ENCODE data around the gene SMAD9.
A peak's percentile ranks its signal among the peaks of the same experiment; 100 is the strongest.

The SMAD9 gene

GRCh38 chr13:36920616-36921185, 663 bp upstream of the SMAD9 start:
- Histone ChIP-seq H3K27ac (ENCODE audit: low read length) (no peak overlapping the region), H3K36me3 (ENCODE audit: insufficient read depth, low read depth, low read length) (no peaks in the 10 kb centered on the region), H3K9ac (ENCODE audit: low read depth, low read length) (peak overlapping the region; percentile 64; the same call in 1 of the 2 replicates), H3K4me1 (ENCODE audit: insufficient read depth, low read length) (no peaks in the 10 kb centered on the region), H3K4me3 (ENCODE audit: low read length) (peak overlapping the region; percentile 58; the same call in 1 of the 2 replicates), H3K27me3 (ENCODE audit: insufficient read depth, low read length) (peaks cover 57% of the 10 kb centered on the region), H3K9me3 (ENCODE audit: insufficient read depth, low read depth, low read length) (no peaks in the 10 kb centered on the region)

GRCh38 chr13:36919171-36919832, 736 bp downstream of the SMAD9 start:
- Histone ChIP-seq H3K4me1 (ENCODE audit: insufficient read depth, low read length) (no peaks in the 10 kb centered on the region), H3K9me3 (ENCODE audit: insufficient read depth, low read depth, low read length) (no peaks in the 10 kb centered on the region), H3K27me3 (ENCODE audit: insufficient read depth, low read length) (peaks cover 57% of the 10 kb centered on the region), H3K36me3 (ENCODE audit: insufficient read depth, low read depth, low read length) (no peaks in the 10 kb centered on the region), H3K4me3 (ENCODE audit: low read length) (peak overlapping the region; percentile 70), H3K27ac (ENCODE audit: low read length) (no peak overlapping the region), H3K9ac (ENCODE audit: low read depth, low read length) (peak overlapping the region; percentile 55; the same call in 1 of the 2 replicates)

- H3K4me3 ChIP-seq (ENCODE audit: low read length), result peak overlapping the region; percentile 70
Measured at GRCh38 chr13:36918246-36919131, 1.5 kb downstream of the SMAD9 start.

GRCh38 chr13:36917311-36917710, 2.7 kb downstream of the SMAD9 start:
- H3K9me3 ChIP-seq (ENCODE audit: insufficient read depth, low read depth, low read length), result no peaks in the 10 kb centered on the region
- no peak overlapping the region for H3K27ac ChIP-seq (ENCODE audit: low read length)
- no peak overlapping the region for H3K4me3 ChIP-seq (ENCODE audit: low read length)
- H3K36me3 ChIP-seq (ENCODE audit: insufficient read depth, low read depth, low read length), result no peaks in the 10 kb centered on the region
- peaks cover 52% of the 10 kb centered on the region for H3K27me3 ChIP-seq (ENCODE audit: insufficient read depth, low read length)
- no peak overlapping the region for H3K9ac ChIP-seq (ENCODE audit: low read depth, low read length)
- no peaks in the 10 kb centered on the region for H3K4me1 ChIP-seq (ENCODE audit: insufficient read depth, low read length)

More at GRCh38 chr13:36918246-36919131, 1.5 kb downstream of the SMAD9 start:
- H3K36me3 ChIP-seq (ENCODE audit: insufficient read depth, low read depth, low read length), result no peaks in the 10 kb centered on the region
- no peaks in the 10 kb centered on the region for H3K4me1 ChIP-seq (ENCODE audit: insufficient read depth, low read length)
- H3K9ac ChIP-seq (ENCODE audit: low read depth, low read length), result peak overlapping the region; percentile 55; the same call in 1 of the 2 replicates
- no peak overlapping the region for H3K27ac ChIP-seq (ENCODE audit: low read length)
- H3K9me3 ChIP-seq (ENCODE audit: insufficient read depth, low read depth, low read length), result no peaks in the 10 kb centered on the region
- peaks cover 57% of the 10 kb centered on the region for H3K27me3 ChIP-seq (ENCODE audit: insufficient read depth, low read length)

GRCh38 chr13:36915896-36916640, 4.0 kb downstream of the SMAD9 start:
- Histone ChIP-seq H3K9ac (ENCODE audit: low read depth, low read length) (no peak overlapping the region), H3K27me3 (ENCODE audit: insufficient read depth, low read length) (peaks cover 40% of the 10 kb centered on the region), H3K27ac (ENCODE audit: low read length) (no peak overlapping the region), H3K4me1 (ENCODE audit: insufficient read depth, low read length) (no peaks in the 10 kb centered on the region), H3K4me3 (ENCODE audit: low read length) (no peak overlapping the region), H3K9me3 (ENCODE audit: insufficient read depth, low read depth, low read length) (no peaks in the 10 kb centered on the region), H3K36me3 (ENCODE audit: insufficient read depth, low read depth, low read length) (no peaks in the 10 kb centered on the region)

GRCh38 chr13:36915106-36915505, 4.9 kb downstream of the SMAD9 start:
- H3K9me3 ChIP-seq (ENCODE audit: insufficient read depth, low read depth, low read length), result no peaks in the 10 kb centered on the region
- H3K27me3 ChIP-seq (ENCODE audit: insufficient read depth, low read length), result peaks cover 33% of the 10 kb centered on the region
- H3K4me1 ChIP-seq (ENCODE audit: insufficient read depth, low read length), result no peaks in the 10 kb centered on the region
- no peak overlapping the region for H3K4me3 ChIP-seq (ENCODE audit: low read length)
- H3K9ac ChIP-seq (ENCODE audit: low read depth, low read length), result no peak overlapping the region
- no peak overlapping the region for H3K27ac ChIP-seq (ENCODE audit: low read length)
- H3K36me3 ChIP-seq (ENCODE audit: insufficient read depth, low read depth, low read length), result no peaks in the 10 kb centered on the region

GRCh38 chr13:36914648-36915047, 5.4 kb downstream of the SMAD9 start:
- H3K9me3 ChIP-seq (ENCODE audit: insufficient read depth, low read depth, low read length), result no peaks in the 10 kb centered on the region
- peaks cover 33% of the 10 kb centered on the region for H3K27me3 ChIP-seq (ENCODE audit: insufficient read depth, low read length)
- H3K4me3 ChIP-seq (ENCODE audit: low read length), result no peak overlapping the region
- no peak overlapping the region for H3K27ac ChIP-seq (ENCODE audit: low read length)
- H3K4me1 ChIP-seq (ENCODE audit: insufficient read depth, low read length), result no peaks in the 10 kb centered on the region
- no peaks in the 10 kb centered on the region for H3K36me3 ChIP-seq (ENCODE audit: insufficient read depth, low read depth, low read length)
- no peak overlapping the region for H3K9ac ChIP-seq (ENCODE audit: low read depth, low read length)

- peaks cover 23% of the 10 kb centered on the region for H3K27me3 ChIP-seq (ENCODE audit: insufficient read depth, low read length)
- H3K4me1 ChIP-seq (ENCODE audit: insufficient read depth, low read length), result no peaks in the 10 kb centered on the region
- no peaks in the 10 kb centered on the region for H3K36me3 ChIP-seq (ENCODE audit: insufficient read depth, low read depth, low read length)
- no peak overlapping the region for H3K9ac ChIP-seq (ENCODE audit: low read depth, low read length)
- no peaks in the 10 kb centered on the region for H3K9me3 ChIP-seq (ENCODE audit: insufficient read depth, low read depth, low read length)
- H3K27ac ChIP-seq (ENCODE audit: low read length), result no peak overlapping the region
- H3K4me3 ChIP-seq (ENCODE audit: low read length), result no peak overlapping the region
Measured at GRCh38 chr13:36913463-36913862, 6.6 kb downstream of the SMAD9 start.

GRCh38 chr13:36912973-36913372, 7.1 kb downstream of the SMAD9 start:
- Histone ChIP-seq H3K9me3 (ENCODE audit: insufficient read depth, low read depth, low read length) (no peaks in the 10 kb centered on the region), H3K36me3 (ENCODE audit: insufficient read depth, low read depth, low read length) (no peaks in the 10 kb centered on the region), H3K4me1 (ENCODE audit: insufficient read depth, low read length) (no peaks in the 10 kb centered on the region), H3K27me3 (ENCODE audit: insufficient read depth, low read length) (peaks cover 18% of the 10 kb centered on the region), H3K4me3 (ENCODE audit: low read length) (no peak overlapping the region), H3K27ac (ENCODE audit: low read length) (no peak overlapping the region), H3K9ac (ENCODE audit: low read depth, low read length) (no peak overlapping the region)

GRCh38 chr13:36912369-36912768, 7.7 kb downstream of the SMAD9 start:
- H3K9ac ChIP-seq (ENCODE audit: low read depth, low read length), result no peak overlapping the region
- no peaks in the 10 kb centered on the region for H3K9me3 ChIP-seq (ENCODE audit: insufficient read depth, low read depth, low read length)
- no peaks in the 10 kb centered on the region for H3K4me1 ChIP-seq (ENCODE audit: insufficient read depth, low read length)
- no peak overlapping the region for H3K27ac ChIP-seq (ENCODE audit: low read length)
- H3K36me3 ChIP-seq (ENCODE audit: insufficient read depth, low read depth, low read length), result no peaks in the 10 kb centered on the region
- H3K27me3 ChIP-seq (ENCODE audit: insufficient read depth, low read length), result peaks cover 12% of the 10 kb centered on the region
- H3K4me3 ChIP-seq (ENCODE audit: low read length), result no peak overlapping the region

- no peaks in the 10 kb centered on the region for H3K9me3 ChIP-seq (ENCODE audit: insufficient read depth, low read depth, low read length)
- H3K27me3 ChIP-seq (ENCODE audit: insufficient read depth, low read length), result no peaks in the 10 kb centered on the region
- H3K4me1 ChIP-seq (ENCODE audit: insufficient read depth, low read length), result no peaks in the 10 kb centered on the region
- no peaks in the 10 kb centered on the region for H3K36me3 ChIP-seq (ENCODE audit: insufficient read depth, low read depth, low read length)
- no peak overlapping the region for H3K27ac ChIP-seq (ENCODE audit: low read length)
- H3K4me3 ChIP-seq (ENCODE audit: low read length), result no peak overlapping the region
- no peak overlapping the region for H3K9ac ChIP-seq (ENCODE audit: low read depth, low read length)
Measured at GRCh38 chr13:36910545-36910944, 9.5 kb downstream of the SMAD9 start.

Data from iPS-20b (cell line).